ENCODE data around the gene SPATA2. TPM values are rescaled to one million over a fixed set of nuclear protein-coding genes. Genes with fewer than 3 reads are reported as not detected.

Gene SPATA2
- total RNA-seq, 4 donors from 2014 or later: 3.3 to 6.4 (median 3.6) TPM

GRCh38 chr20:49870261-49870660 is 45.1 kb downstream of the SPATA2 start:
- TF ChIP-seq, protein P1, sequence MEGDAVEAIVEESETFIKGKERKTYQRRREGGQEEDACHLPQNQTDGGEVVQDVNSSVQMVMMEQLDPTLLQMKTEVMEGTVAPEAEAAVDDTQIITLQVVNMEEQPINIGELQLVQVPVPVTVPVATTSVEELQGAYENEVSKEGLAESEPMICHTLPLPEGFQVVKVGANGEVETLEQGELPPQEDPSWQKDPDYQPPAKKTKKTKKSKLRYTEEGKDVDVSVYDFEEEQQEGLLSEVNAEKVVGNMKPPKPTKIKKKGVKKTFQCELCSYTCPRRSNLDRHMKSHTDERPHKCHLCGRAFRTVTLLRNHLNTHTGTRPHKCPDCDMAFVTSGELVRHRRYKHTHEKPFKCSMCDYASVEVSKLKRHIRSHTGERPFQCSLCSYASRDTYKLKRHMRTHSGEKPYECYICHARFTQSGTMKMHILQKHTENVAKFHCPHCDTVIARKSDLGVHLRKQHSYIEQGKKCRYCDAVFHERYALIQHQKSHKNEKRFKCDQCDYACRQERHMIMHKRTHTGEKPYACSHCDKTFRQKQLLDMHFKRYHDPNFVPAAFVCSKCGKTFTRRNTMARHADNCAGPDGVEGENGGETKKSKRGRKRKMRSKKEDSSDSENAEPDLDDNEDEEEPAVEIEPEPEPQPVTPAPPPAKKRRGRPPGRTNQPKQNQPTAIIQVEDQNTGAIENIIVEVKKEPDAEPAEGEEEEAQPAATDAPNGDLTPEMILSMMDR (IDR thresholded peaks at IDR 0.05): no peak
- no peak for DNase-seq (ENCODE audit: low spot score)
- ATAC-seq (ENCODE audit: low FRiP score): no peak

DNA sequence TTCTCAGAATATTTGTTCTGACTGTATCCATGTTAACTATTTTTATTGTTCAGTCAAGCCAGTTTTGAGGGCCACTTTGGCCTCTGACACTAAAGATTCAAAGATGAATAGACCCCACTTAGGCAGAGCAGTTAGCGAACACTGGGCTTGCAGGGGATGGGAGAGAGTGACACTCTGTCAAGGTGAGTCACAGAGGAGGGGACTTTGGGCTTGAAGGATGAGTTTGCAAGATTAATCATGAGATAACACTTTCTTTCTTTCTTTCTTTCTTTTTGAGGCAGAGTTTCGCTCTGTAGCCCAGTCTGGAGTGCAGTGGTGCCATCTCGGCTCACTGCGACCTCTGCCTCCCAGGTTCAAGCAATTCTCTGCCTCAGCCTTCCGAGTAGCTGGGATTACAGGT is 46.4 kb downstream of the SPATA2 start:
- TF ChIP-seq, protein P1 (IDR thresholded peaks at IDR 0.05): no peak
- DNase-seq (ENCODE audit: low spot score) (no peak), ATAC-seq (ENCODE audit: low FRiP score) (no peak)

DNA sequence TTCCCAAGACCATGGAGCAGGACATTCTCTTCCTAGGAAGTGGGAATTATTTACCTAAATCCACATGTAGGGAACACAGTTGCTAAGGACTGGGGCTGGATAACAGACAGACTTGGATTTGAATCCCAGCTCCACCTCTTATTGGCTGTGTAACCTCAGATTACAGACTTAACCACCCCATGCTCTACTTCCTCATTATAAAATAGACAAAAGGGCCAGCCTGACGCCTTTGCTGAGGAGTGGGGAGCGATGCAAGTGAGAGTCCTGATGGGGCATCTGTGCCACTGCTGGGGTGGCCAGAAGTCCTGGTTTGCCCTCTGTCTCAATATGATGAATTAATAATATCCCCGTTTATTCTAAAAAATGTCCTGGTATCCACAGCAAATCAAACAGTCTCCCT is 46.8 kb downstream of the SPATA2 start:
- TF ChIP-seq, protein P1 (IDR thresholded peaks at IDR 0.05): no peak
- DNase-seq (ENCODE audit: low spot score) (no peak), ATAC-seq (ENCODE audit: low FRiP score) (no peak)

DNA sequence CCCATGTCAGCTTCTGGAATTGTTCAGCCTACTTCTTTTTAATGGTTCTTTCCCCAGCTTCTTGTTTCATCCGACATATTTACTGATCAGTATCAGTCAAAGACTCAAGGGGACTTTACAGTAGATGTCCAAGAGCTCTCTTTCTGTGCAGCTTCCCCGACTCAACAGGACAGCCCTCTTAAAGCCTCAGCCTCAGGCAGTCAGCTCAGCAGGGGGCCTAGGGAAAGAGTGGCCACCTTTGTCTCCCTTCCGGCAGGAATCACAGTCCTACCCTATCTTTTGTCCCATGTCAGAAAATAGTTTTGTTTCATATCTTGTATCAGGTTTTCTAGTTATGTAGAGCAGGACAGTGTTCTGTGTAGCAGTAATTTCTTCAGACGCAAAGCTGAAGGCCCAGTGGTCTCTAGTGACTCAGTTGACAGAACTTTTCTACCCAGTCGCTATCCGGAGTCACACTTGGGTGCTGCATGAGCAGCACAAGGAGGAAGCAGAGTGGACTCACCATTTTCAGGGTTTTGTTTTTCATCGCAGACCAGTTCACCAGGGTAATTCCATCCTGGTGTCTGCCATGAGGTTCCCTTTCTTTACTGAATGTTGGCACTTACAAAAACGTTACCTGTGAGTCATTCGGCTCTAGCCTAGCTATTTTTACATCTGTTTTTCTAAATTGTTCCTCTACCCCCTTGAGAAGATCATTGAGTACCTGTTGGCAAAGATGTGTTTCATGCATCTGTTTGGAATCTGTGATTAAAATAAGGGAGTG is 47.7 kb downstream of the SPATA2 start:
- no peak for ATAC-seq (ENCODE audit: low FRiP score)
- TF ChIP-seq, protein P1 (IDR thresholded peaks at IDR 0.05): no peak
- no peak for DNase-seq (ENCODE audit: low spot score)

GRCh38 chr20:49866051-49866450 is 49.3 kb downstream of the SPATA2 start:
- ATAC-seq (ENCODE audit: low FRiP score) (no peak), DNase-seq (ENCODE audit: low spot score) (no peak)
- TF ChIP-seq, protein P1 (IDR thresholded peaks at IDR 0.05): no peak

GRCh38 chr20:49865559-49865958 is 49.8 kb downstream of the SPATA2 start:
- ATAC-seq (ENCODE audit: low FRiP score) (no peak), DNase-seq (ENCODE audit: low spot score) (no peak)

More at GRCh38 chr20:49865559-49865958, 49.8 kb downstream of the SPATA2 start:
- TF ChIP-seq, protein P1 (IDR thresholded peaks at IDR 0.05): no peak
